ENCODE results near the gene NCOA7.
A peak's percentile ranks its signal among the peaks of the same experiment; 100 is the strongest.
"Not testable (repeated sequence)": the region's sequence is repeated elsewhere in the genome, so short reads cannot be mapped to it uniquely, and the experiment has no call there.

Gene NCOA7

DNA sequence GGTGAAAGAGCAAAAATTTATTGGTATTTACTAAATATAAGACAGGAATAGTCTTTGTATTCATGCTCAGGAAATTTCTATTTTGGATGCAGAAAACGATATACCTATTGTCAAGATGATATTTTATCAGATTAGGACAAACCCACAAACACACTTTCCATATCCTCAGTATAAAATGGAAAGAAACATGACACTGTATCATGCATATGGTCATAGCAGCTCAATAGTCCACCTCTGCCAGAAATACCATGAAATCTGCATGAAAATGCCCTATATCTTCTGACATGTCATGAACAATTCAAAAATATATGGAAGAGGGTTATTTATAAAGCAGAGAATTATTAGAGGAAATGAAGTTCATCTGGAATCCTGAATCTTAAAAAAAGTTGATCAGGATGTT is 154.1 kb downstream of the NCOA7 start:
- no peak for DNase-seq

DNA sequence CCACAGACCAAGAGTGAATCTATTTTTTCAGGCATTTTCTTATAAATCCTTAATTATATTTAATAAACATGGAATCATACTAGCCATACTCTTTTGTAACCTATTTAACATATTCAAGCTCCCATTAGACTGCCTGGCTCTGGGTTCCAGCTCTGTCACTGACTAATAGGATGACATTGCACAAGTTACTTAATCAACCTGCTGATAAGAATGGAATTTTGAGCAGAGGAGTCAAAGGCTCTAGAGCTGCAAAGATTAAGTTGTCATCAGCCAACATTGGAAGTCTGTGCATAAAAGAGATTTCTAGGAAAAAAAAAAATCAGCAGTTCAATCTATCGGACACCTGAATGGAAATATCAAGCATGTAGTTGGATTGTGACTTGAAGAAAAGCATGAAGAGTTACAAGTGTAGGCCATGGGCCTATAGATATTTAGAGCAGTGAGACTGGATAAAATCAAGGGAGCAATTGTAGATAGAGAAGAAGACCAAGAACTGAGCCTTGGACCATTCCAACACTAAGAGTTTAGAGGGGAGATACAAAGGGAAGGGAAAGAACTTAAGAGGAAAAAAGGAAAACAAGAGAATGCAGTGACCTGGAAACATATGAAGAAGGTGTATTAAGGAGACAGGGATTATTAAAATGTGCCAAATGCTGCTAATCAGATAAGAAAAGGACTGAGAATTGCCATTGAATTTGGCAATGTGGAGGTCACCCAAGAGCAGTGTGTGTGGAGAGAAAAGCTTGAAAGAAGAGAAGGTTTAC is 154.8 kb downstream of the NCOA7 start:
- no peak for DNase-seq

DNA sequence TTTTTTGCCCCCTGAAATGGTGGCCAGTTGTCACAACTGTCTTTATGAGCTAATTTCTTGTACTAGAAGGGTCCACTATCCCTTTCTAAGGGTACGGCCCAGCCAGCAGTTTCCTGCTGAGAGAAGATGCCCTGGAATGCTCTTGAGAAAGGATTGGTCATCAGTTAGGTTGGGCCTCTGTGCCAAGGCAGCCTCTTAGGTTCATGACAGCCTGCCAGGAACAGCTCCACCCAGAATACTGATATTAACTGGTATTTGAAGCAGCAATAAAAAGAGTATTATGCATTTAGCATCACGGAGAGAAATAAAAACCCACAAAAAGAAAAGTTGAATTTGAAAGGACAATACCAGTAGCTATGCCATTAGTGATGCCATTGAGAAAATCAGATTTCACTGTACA is 156.9 kb downstream of the NCOA7 start:
- DNase-seq, result no peak

DNA sequence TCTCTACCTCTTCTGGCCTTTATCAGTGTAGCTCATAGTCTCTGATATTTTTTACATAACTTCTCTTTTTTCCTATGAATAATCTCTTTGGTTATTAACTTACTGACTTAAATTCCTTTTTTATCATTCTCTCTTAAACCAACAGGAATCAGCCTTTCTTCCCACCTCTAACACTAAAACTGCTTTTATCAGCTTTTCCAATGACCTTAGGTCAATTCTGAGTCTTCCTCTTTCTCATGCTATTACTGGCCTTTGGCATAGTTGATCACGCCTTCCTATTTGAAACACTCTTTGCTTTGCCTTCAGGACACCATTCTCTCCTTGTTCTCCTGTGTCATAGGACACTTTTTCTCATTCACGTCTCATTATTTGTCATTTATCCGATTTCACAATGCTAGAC is 157.7 kb downstream of the NCOA7 start:
- DNase-seq, result no peak

DNA sequence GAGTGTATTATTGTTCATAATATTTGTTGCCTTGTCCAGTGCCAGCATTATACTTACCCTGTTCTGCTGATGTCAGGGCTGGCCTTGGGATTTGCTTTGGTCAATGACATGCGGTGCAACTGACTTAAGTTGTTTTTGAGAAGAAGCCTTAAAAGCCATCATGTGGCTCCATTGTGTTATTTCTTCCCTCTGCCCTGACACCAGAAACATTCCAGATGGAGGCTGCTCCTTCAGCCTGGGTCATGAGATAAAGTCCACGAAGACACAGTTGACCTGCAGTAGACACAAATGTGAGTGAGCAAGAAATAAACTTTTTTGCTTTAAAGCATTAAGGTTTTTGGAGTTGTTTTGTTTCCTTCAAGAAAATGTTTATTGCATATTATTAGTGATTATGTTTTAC is 158.3 kb downstream of the NCOA7 start:
- DNase-seq, result no peak

DNA sequence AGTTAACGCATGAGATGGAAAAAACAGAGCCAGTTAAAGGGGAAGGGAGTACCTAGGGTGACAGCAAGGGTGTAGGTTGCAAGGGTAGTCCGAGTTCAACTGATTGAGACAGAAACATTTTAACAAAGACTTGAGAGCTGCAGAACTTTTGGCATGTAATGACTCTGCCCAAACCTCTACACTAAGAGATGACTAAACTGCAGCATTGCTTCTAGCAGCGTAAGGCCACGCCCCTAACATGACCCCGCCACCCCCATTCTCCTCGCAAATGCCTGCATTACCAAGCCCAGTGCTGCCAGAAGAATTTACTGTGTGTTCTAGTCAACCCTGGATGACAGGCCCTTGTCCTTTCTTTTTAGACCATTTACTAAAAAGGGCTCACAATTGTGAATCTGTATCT is 159.5 kb downstream of the NCOA7 start:
- DNase-seq, result no peak

DNA sequence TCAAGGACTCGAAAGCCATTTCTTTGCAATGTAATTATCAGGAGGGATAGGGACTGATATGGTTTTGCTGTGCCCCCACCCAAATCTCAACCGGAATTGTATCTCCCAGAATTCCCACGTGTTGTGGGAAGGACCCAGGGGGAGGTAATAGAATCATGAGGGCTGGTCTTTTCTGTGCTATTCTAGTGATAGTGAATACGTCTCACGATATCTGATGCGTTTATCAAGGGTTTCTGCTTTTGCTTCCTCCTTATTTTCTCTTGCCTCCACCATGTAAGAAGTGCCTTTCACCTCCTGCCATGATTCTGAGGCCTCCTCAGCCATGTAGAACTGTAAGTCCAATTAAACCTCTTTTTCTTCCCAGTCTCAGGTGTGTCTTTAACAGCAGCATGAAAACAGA is 160.0 kb downstream of the NCOA7 start:
- not testable (repeated sequence) for DNase-seq

DNA sequence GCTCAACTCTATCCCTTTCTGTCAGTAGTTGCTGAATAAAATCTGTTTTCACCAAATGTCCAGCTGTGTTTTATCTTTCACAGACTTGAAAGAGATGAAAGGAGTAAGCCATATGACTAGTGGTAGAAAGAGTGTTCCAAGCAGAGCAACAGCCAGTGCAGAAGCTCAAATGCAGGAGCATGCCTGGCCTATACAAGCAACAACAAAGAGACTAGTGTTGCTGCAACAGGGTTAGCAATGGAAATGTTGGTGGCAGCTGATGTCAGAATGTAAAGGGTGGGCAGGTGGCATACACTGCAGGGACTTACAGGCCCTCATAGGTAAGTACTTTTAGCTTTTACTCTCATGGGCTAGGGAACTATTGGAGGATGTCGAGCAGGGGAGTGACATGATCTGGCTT is 160.6 kb downstream of the NCOA7 start:
- DNase-seq, result no peak

DNA sequence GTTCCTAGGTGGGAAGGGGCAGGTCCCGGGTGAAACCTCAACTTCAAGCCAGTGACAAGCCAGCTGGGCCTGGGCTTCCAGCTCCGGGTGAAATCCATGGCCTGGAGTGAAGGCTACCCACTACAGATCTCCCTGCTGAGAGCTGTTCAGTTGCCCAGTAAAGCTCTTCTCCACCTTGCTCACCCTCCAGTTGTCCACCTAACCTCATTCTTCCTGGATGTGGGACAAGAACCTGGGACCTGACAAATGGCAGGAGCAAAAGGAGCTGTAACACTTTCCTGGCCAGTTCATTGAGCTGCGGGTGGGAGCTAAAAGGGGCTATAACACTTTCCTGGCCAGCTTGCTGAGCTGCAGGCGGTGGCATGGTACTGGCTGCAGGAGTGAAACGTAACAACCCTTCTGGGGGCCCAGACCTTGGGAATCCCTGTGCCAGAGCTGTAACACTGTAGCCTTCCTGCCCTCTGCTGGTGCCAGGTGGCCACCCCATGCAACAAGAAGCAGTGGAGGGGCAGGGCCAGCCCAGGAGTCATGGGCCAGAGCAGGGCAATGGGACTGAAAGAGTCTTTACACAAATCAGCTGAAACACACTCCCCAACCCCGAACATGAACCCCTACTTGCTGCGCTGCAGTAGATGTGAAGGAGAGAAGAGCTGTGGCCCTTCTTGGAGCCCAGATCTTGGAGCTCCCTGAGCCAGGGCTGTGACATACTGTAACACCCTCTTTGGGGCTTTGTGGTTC is 162.2 kb downstream of the NCOA7 start:
- DNase-seq, result no peak

DNA sequence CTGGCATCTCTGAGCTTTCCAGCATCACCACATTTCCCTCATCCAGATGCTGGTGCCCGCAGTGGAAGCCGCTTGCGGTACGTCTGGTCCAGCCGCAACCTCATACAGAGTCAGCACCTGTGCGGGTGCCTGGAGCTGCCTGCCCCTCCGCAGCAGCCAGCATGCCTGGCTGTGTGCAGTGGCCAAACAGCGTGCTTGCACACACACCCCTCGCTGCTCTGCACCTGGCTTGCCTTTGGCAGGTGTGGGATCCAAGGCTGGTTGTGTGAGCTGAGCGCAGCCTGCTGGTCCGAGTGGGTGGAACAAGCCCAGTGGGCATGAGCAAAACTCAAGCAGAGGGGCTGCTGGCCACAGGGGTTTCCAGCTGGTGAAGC is 162.7 kb downstream of the NCOA7 start:
- no peak for DNase-seq

DNA sequence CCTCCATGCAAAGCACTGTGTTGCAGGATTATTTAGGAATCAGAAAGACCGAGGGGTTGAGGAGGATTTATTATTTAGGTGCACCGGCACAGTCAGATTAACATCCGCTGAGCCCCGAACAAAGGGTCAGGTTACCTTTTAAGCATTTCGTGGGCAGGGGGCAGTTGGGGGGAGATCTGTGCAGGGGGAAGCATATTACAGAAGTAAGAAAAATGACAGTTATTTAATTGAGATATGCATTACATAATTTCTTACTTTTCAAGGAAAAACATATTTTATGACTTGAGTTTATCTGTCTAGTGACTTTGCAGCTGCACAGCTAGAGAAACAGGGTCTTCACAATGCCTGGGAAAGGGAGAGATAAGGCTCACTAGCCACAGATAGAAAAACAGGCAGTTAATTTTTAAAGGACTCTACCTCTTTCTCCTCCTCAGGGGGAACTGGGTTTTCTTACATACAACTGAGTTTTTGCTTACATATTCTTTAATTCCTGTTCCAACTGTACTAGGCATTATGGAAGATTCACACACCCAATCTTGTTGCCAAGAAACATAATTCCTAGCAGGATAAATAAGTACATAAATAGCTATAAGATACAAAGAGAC is 164.1 kb downstream of the NCOA7 start:
- DNase-seq, result no peak

DNA sequence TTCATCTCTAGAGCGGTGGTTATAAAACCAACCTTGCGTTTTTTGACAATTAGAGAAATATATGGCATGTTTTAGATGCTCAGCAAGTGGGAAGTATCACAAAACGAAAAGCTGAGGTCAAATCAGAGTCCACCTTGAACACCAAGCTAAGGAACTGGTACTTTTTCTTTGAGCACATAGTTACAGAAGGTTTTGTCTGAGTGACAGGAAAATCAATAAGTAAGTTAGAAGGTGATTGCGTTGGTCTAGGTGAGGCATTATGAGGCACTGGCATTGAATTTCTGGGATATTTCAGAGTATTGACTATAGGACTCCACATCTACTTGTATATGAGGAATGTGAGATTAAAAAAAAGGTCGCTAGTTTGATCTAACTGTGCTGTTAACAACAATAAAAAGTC is 165.2 kb downstream of the NCOA7 start:
- DNase-seq, result no peak

DNA sequence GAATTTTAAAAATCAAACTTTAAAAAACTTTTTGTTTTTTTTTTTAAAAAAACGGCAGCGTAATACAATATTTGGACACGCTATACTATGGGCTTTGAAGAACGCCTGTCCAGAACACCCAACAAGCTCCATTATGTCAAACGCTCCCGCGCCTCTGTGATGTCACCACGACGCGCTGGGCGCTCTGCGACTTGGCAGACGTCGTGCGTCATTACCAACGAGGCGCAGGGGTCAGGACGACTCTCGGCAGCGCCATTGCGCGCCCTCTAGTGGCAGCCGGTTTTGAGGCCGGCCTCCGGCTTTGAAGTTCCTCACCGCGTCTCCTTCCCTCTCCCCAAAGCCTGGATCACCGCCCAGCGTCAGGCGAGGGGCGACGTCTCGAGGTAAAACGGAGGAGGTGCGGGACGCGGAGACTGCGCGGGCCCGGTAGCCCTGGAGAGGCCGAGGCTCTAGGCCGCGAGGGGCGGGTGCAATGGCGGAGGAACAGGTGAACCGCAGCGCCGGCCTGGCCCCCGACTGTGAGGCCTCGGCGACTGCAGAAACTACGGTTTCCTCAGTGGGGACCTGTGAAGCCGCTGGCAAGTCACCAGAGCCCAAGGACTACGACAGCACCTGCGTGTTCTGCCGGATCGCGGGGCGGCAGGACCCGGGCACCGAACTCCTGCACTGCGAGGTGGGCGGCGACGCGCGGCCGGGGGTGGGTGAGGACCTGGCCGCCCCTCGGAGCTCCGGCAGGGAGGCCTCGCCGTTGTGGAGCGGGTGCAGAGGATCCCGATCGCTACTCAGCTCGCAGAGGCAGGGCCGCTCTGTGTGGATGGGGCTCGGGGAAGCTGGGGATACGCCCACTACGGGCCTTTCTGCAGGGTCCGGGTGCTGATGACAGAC is 166.0 kb downstream of the NCOA7 start, which contains the start of gene HINT3:
HINT3 (plus strand) TSS at position 265 of the 885 bp plus-strand sequence; CDS start at position 473, 208 bp downstream.
- DNase-seq, result peak; percentile 68 to 99 (median 92)

DNA sequence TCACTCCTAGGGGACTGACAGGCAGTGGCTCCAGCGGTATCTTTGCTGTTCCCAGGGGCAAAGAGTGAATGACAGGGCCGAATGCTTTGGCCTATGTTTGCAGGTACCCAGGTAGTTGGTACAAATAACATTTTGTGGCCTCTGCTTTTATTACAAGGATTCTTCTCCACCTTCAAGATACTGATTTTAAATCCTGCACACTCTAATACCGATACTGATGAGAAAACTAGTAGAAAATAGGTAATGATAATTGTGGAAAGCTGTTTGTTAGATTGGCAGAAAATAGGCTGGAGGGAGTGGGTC is 166.6 kb downstream of the NCOA7 start:
- no peak for DNase-seq

DNA sequence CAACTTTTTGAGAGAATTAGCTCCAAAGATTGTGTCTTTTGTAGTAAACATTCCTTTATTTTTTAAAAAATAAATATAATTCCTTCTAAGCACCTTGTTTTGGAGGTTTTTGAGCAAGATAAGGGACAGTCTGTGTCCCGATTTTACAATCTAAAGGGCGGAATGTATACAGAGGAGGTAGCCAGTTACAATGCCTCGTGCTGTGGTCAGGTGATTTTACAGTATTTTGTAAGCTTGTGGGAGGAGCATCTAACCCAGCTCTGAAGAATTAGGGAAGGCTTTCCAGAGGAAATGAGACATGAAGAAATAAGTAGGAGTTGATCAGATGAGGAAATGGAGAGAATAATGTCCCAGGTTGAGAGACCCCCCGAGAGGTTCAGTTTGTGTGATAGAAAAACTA is 167.1 kb downstream of the NCOA7 start:
- peak in 18 of 56 donors; percentile 7 to 43 (median 20) for DNase-seq

DNA sequence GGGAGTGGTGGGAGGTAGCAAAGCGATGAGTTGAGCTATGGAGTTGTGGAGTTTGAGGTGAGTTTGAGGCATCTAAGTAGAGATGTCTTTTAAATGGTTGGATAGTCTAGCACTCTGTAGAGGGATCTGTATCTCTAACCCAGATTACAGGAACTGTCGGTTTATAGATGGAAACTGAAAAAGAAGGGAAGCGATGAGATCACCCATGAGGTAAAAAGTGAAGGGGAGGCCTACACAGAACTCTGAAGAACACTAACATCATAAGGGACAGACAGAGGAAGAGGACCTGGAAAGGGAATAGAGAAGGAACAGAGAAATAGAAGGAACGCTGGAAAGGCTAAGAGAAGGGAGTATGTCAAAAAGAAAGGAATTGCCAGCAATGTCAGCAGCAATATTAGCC is 168.3 kb downstream of the NCOA7 start:
- DNase-seq, result no peak

DNA sequence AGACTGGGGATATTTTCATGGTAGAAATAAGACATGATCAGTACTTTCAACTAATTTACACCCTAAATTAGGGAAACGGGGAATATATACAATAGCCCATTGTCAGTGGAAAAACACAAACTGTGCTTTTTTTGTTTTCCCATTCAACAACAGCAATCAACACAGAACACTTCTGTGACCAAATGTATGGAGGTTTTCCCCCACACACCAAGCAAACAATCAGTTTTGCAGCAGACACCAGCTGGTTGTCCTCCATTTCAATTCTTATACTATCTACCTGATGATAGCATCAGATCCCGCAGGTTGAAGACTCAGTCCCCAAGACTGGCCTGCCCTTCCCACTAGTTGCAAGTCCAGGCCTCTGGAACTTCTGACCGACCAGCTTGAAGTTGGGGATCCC is 170.4 kb downstream of the NCOA7 start:
- DNase-seq, result peak in 11 of 56 donors; percentile 8 to 47 (median 16)

DNA sequence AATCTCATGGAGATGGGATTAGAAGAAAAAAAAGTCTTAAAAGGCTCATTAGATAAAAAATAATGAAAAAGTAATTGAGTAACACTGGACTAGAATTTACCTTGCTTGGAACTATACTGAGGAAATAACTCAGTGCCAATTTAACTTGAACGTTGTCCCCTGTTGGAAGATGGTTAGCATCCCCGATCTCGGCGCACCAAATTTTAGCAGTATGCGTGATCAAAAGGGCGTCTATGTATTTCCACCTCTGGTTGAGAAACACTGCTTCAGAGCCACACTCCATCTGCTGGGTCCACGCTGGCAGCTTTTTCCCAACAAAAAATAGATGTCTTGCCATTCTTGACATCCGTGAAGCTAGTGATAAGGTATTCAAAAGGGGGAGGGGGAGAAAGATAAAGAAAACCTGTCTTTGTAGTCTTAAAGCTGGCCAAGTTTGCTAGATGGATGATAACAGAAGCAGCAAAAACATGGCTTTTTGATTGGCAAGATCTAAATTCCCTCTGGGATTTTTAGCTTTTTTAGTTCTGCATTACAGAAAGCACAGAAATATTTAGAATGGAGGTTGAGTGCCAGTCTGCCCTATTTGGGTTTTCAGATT is 172.2 kb downstream of the NCOA7 start:
- DNase-seq, result no peak

DNA sequence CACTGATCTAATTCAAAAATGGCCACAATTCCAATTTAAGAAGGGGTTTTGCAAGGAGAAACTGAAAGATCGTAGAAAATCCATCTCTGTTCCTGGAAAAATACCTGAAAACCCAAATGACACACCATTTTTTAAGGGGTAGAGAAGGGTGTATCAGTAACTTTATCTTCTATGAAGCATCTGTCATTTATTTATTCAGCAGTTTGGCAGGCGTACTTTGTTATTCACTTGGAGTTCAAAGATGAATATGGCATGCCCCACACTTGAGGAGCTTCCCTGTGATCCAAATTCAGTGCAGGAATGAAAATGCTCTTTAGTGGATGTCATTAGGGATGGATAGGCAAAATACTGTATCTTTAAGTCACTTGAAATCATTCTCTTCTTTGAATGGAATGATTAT is 173.1 kb downstream of the NCOA7 start:
- DNase-seq, result no peak

DNA sequence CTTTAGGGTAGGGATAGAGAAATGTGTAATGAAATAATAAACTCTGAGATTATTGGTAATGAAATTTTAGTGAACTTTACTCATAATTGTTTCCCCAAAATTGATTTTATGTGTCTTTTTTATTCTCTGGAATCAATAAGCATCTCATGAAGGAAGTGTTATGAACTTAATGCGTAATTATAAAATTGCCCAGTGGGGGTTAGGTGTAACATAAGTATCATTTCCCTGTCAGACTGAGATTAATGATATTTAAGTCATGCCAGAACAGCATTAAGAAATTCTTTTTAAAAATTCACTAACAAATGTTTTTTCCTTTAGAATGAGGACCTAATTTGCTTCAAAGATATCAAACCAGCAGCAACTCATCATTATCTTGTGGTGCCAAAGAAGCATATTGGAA is 175.8 kb downstream of the NCOA7 start:
- no peak for DNase-seq

DNA sequence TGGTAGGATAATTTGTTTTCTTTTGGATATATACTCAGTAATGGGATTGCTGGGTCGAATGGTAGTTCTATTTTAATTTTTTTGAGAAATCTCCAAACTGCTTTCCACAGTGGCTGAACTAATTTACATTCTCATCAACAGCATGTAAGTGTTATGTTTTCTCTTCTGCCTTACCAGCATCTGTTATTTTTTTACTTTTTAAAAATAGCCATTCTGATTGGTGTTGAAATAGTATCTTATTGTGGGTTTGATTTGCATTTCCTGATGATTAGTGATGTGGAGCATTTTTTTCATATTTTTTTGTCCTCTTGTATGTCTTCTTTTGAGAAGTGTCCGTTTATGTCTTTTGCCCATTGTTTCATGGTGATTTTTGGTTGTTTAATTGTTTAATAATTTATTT is 177.7 kb downstream of the NCOA7 start:
- no peak for DNase-seq

Measured in amygdala (tissue), 56 donors.